GM15510 (cell line): Measurements from ENCODE around the gene RNF19B.

Experiments used
- POLR2A ChIP-seq: IDR thresholded peaks from 3 replicates; pipeline ENCODE4 v1.6.1; 2011; ENCODE audit warnings: borderline replicate concordance; ENCODE audit not compliant: insufficient read length; ENCODE audit errors: extremely low read depth

Gene RNF19B

GRCh38 chr1:32964461-32965250 is at the start of gene RNF19B:
TSS of gene RNF19B (minus strand) at chr1:32964809. CDS start at chr1:32964685, 124 bp downstream.
- TF ChIP-seq POLR2A = peak; percentile 99

- TF ChIP-seq POLR2A = no peak
These were observed 49.2 kb upstream of the RNF19B start for GRCh38 chr1:33013791-33014190.

- TF ChIP-seq POLR2A = no peak
These were observed 47.6 kb upstream of the RNF19B start for GRCh38 chr1:33012165-33012564.

- TF ChIP-seq POLR2A = no peak
These were observed 46.5 kb upstream of the RNF19B start for GRCh38 chr1:33010932-33011731.

- TF ChIP-seq POLR2A = no peak
These were observed 45.0 kb upstream of the RNF19B start for GRCh38 chr1:33009561-33009960.

- TF ChIP-seq POLR2A = no peak
These were observed 43.7 kb upstream of the RNF19B start for GRCh38 chr1:33008051-33008914.

- TF ChIP-seq POLR2A = no peak
These were observed 42.8 kb upstream of the RNF19B start for GRCh38 chr1:33007190-33008050.

GRCh38 chr1:33005838-33006421 is 41.3 kb upstream of the RNF19B start:
- TF ChIP-seq POLR2A = no peak

GRCh38 chr1:33005117-33005837 is 40.7 kb upstream of the RNF19B start:
- no peak for TF ChIP-seq POLR2A

GRCh38 chr1:33004613-33005012 is 40.0 kb upstream of the RNF19B start:
- TF ChIP-seq POLR2A = no peak

GRCh38 chr1:33003657-33004056 is 39.0 kb upstream of the RNF19B start:
- TF ChIP-seq POLR2A = no peak

GRCh38 chr1:33002006-33002405 is 37.4 kb upstream of the RNF19B start:
- no peak for TF ChIP-seq POLR2A

GRCh38 chr1:33001282-33001681 is 36.7 kb upstream of the RNF19B start:
- no peak for TF ChIP-seq POLR2A
